GM23248 (cell line): Measurements from ENCODE around the gene ATP13A3. TPM values are rescaled to one million over a fixed set of nuclear protein-coding genes. Genes with fewer than 3 reads are reported as not detected.
A peak's percentile ranks its signal among the peaks of the same experiment; 100 is the strongest.
"Not testable (repeated sequence)": the region's sequence is repeated elsewhere in the genome, so short reads cannot be mapped to it uniquely, and the experiment has no call there.

Source experiments
- DNase-seq: peaks from one replicate; pipeline ENCODE4 v3.0.0-alpha.2; 2015
- H2AFZ ChIP-seq: fragments of 200-600 bp; sonication (generic); 2 replicates; pipeline ENCODE4 v1.6.1; 2016; ENCODE audit warnings: antibody characterized with exemption
- H3F3A ChIP-seq: fragments of 200-600 bp; sonication (generic); 2 replicates; pipeline ENCODE4 v1.6.1; 2016; ENCODE audit warnings: mild to moderate bottlenecking, antibody characterized with exemption, mixed run types; ENCODE audit not compliant: insufficient read depth
- H3K27ac ChIP-seq: fragments of 200-600 bp; sonication (generic); 2 replicates; pipeline ENCODE4 v1.5.1; 2016; ENCODE audit warnings: mild to moderate bottlenecking
- H3K27me3 ChIP-seq: fragments of 200-600 bp; sonication (generic); replicated peaks from 2 replicates; pipeline ENCODE4 v1.6.1; 2016; ENCODE audit warnings: mild to moderate bottlenecking; ENCODE audit not compliant: insufficient read depth
- H3K36me3 ChIP-seq: fragments of 200-600 bp; sonication (generic); 2 replicates; pipeline ENCODE4 v1.6.1; 2016; ENCODE audit warnings: low read depth, mild to moderate bottlenecking
- H3K4me1 ChIP-seq: fragments of 200-600 bp; sonication (generic); 2 replicates; pipeline ENCODE4 v1.6.1; 2016; ENCODE audit warnings: mild to moderate bottlenecking; ENCODE audit not compliant: insufficient read depth
- H3K4me2 ChIP-seq: fragments of 200-600 bp; sonication (generic); one replicate; pipeline ENCODE4 v1.6.1; 2016; ENCODE audit warnings: mild to moderate bottlenecking; ENCODE audit not compliant: unreplicated experiment
- H3K4me3 ChIP-seq: fragments of 200-600 bp; sonication (generic); 2 replicates; pipeline ENCODE4 v1.5.1; 2016; ENCODE audit warnings: mild to moderate bottlenecking
- H3K79me2 ChIP-seq: fragments of 200-600 bp; sonication (generic); 2 replicates; pipeline ENCODE4 v1.6.1; 2016; ENCODE audit warnings: mild to moderate bottlenecking; ENCODE audit not compliant: insufficient read depth
- H3K9ac ChIP-seq: fragments of 200-600 bp; sonication (generic); 2 replicates; pipeline ENCODE4 v1.6.1; 2016; ENCODE audit warnings: mild to moderate bottlenecking
- H3K9me2 ChIP-seq: fragments of 200-600 bp; sonication (generic); 2 replicates; pipeline ENCODE4 v1.6.1; 2016; ENCODE audit warnings: mixed run types, mild to moderate bottlenecking, moderate library complexity; ENCODE audit not compliant: insufficient read depth
- H3K9me3 ChIP-seq: fragments of 200-600 bp; sonication (generic); one replicate; pipeline ENCODE4 v1.6.1; 2017; ENCODE audit warnings: low read depth
- H4K20me1 ChIP-seq: fragments of 200-600 bp; sonication (generic); 2 replicates; pipeline ENCODE4 v1.6.0; 2016; ENCODE audit not compliant: insufficient read depth
- EZH2 ChIP-seq: fragments of 200-600 bp; sonication (generic); IDR thresholded peaks from 2 replicates; pipeline ENCODE4 v1.6.1; 2018; ENCODE audit warnings: antibody characterized with exemption, mild to moderate bottlenecking; ENCODE audit not compliant: insufficient read depth, poor library complexity, severe bottlenecking
- EZH2phosphoT487 ChIP-seq: fragments of 200-600 bp; sonication (generic); IDR thresholded peaks from 2 replicates; pipeline ENCODE4 v1.6.1; 2018; ENCODE audit warnings: antibody characterized with exemption, moderate library complexity, mild to moderate bottlenecking, low read depth; ENCODE audit not compliant: insufficient read depth
- WGBS, 2 experiments: methylation state at CpG; one replicate each; pipeline ENCODE4 v1.1.6; 2015 to 2017; ENCODE audit warnings: low lambda C conversion rate in 2 of 2, low coverage in 1 of 2; ENCODE audit errors: missing lambda C conversion rate in 2 of 2; 5-methylcytosine and 5-hydroxymethylcytosine counted together
- in situ Hi-C: fragments of 300-500 bp; cut with MboI; formaldehyde crosslinking; loops from 2 replicates; pipeline ENCODE4 v1.15.0; 2020
- polyA plus RNA-seq: library from polyadenylated mRNA; unstranded; fragments of >200 nt; fragmentation: Nextera tagmentation; extraction: Ambion mirVana; gene quantifications from 2 replicates; pipeline ENCODE4 v1.2.1, GENCODE V29; 2016
- total RNA-seq: library from RNA; depleted of rRNA; stranded (reverse); fragments of >200 nt; shearing (Covaris generic); gene quantifications from 2 replicates; pipeline ENCODE4 v1.2.3, GENCODE V29; 2014; rRNA removed

ATP13A3 gene
- total RNA-seq (232 and 241 TPM in 2 replicates), polyA plus RNA-seq (22.3 and 23.7 TPM in 2 replicates)

- Histone ChIP-seq H2AFZ (peak within 1 kb of the TSS; percentile 35), H3K9me2 (no peaks in the 10 kb centered on the region), H3K36me3 (peaks cover 20% of the 10 kb centered on the region; the same call in 1 of the 2 replicates), H3K27me3 (no peaks in the 10 kb centered on the region), H3K4me3 (peak within 1 kb of the TSS; percentile 81), H4K20me1 (no peaks in the 10 kb centered on the region; the same call in 1 of the 2 replicates), H3K27ac (peak within 1 kb of the TSS; percentile 79), H3K9me3 (no peaks in the 10 kb centered on the region), H3K4me1 (peaks cover 51% of the 10 kb centered on the region), H3K9ac (peak within 1 kb of the TSS; percentile 90), H3K79me2 (peaks cover 46% of the 10 kb centered on the region), H3K4me2 (peak within 1 kb of the TSS; percentile 93), H3F3A (peaks cover 58% of the 10 kb centered on the region)
- TF ChIP-seq EZH2 (no peak), EZH2phosphoT487 (no peak)
- DNase-seq = peak; percentile 96
- in situ Hi-C loops = no loop called here
- WGBS, 2 experiments = 1 to 15% methylated on average over 6 to 85 of the region's 99 CpGs
These were observed at the start of gene ATP13A3 for GRCh38 chr3:194486540-194487288. TSS of gene ATP13A3 (minus strand) at chr3:194487002. CDS start at chr3:194462190, 24,812 bp downstream.

- H3K4me3 ChIP-seq, H3K79me2 ChIP-seq, DNase-seq, H3K27ac ChIP-seq, H3K9me2 ChIP-seq, H2AFZ ChIP-seq, H4K20me1 ChIP-seq, H3K27me3 ChIP-seq, in situ Hi-C loops, H3F3A ChIP-seq, H3K4me2 ChIP-seq, H3K36me3 ChIP-seq, H3K9me3 ChIP-seq, H3K4me1 ChIP-seq, H3K9ac ChIP-seq: not testable (repeated sequence)
- WGBS, 2 experiments = 88 to 94% methylated on average over 10 of the region's 10 CpGs
These were observed 48.4 kb upstream of the ATP13A3 start for GRCh38 chr3:194535199-194535598.

DNA sequence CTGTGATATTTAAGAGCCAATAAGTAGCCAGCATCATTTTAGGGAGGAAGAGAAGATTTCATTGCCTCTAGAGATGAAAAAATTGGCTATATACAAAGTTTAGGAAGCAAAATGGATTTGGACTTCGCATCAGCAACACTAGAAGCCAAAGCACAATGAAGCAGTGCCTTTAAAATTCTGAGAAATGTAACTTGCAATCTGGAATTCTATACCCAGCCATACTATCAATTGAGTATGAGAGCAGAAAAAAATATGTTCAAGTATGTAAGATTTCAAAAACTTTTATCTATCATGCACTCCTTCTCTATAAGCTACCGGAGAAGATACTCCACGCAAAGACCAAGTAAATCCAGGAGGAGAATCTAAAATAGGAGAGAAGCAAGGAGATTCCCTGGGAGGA lies 47.4 kb upstream of the ATP13A3 start:
- DNase-seq = no peak
- Histone ChIP-seq H3F3A (no peaks in the 10 kb centered on the region), H3K79me2 (no peaks in the 10 kb centered on the region), H3K4me3 (no peak overlapping the region), H3K4me1 (peaks cover 9% of the 10 kb centered on the region; the same call in 1 of the 2 replicates), H3K9me2 (no peaks in the 10 kb centered on the region), H3K27ac (no peak overlapping the region), H3K36me3 (no peaks in the 10 kb centered on the region), H3K27me3 (no peaks in the 10 kb centered on the region), H2AFZ (no peak overlapping the region), H3K9ac (no peak overlapping the region), H4K20me1 (no peaks in the 10 kb centered on the region), H3K4me2 (no peak overlapping the region), H3K9me3 (no peaks in the 10 kb centered on the region)
- 91 to 95% methylated on average over 3 of the region's 3 CpGs for WGBS, 2 experiments
- no peak for TF ChIP-seq EZH2
- in situ Hi-C loops = no loop called here

- Histone ChIP-seq H3K27ac (no peak overlapping the region), H2AFZ (no peak overlapping the region), H3K9me3 (no peaks in the 10 kb centered on the region), H3F3A (no peaks in the 10 kb centered on the region), H3K9ac (no peak overlapping the region), H4K20me1 (no peaks in the 10 kb centered on the region), H3K4me1 (peaks cover 4% of the 10 kb centered on the region; the same call in 1 of the 2 replicates), H3K9me2 (no peaks in the 10 kb centered on the region), H3K4me2 (no peak overlapping the region), H3K27me3 (no peaks in the 10 kb centered on the region), H3K4me3 (no peak overlapping the region), H3K36me3 (no peaks in the 10 kb centered on the region), H3K79me2 (no peaks in the 10 kb centered on the region)
- WGBS, 2 experiments = 41 to 45% methylated on average over 4 of the region's 4 CpGs
- no peak for TF ChIP-seq EZH2
- DNase-seq = peak; percentile 13
- in situ Hi-C loops = no loop called here
These were observed 45.8 kb upstream of the ATP13A3 start for GRCh38 chr3:194532591-194532990.

DNA sequence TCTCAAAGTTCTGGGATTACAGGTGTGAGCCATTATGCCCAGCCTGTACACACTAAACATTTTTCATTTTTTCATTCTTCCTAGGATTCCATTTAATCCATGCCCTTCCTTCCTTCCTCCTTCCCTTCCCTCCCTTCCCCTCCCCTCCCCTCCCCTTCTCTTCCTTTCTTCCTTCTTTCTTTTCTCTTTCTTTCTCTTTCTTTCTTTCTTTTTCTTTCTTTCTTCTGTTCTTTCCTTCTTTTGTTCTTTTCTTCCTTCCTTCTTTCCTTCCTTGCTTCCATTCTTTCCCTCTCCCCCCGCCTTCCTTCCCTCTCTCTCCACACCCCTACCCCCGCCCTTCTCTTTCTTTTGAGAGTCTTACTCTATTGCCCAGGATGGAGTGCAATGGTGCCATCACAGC lies 40.9 kb upstream of the ATP13A3 start:
- Histone ChIP-seq H4K20me1 (no peaks in the 10 kb centered on the region), H3K4me2 (no peak overlapping the region), H3K4me3 (no peak overlapping the region), H3K36me3 (no peaks in the 10 kb centered on the region), H3K9ac (no peak overlapping the region), H3K79me2 (no peaks in the 10 kb centered on the region), H3K27ac (peak overlapping the region; percentile 33; the same call in 1 of the 2 replicates), H3K9me2 (no peaks in the 10 kb centered on the region), H3K9me3 (no peaks in the 10 kb centered on the region), H2AFZ (no peak overlapping the region), H3K27me3 (no peaks in the 10 kb centered on the region), H3F3A (peaks cover 6% of the 10 kb centered on the region), H3K4me1 (peaks cover 10% of the 10 kb centered on the region)
- in situ Hi-C loops = no loop called here
- no peak for DNase-seq
- TF ChIP-seq EZH2 = no peak
- TF ChIP-seq EZH2phosphoT487 = no peak
- WGBS, 2 experiments = 97% methylated on average over 2 of the region's 2 CpGs; no CpG with 5 or more reads in 1 of the 2 experiments
